GM12878 (cell line): ENCODE measurements around the gene MYRF.

Experiments
- BHLHE40 ChIP-seq, 2 experiments: fragments of 450-650 bp in 1 of 2; IDR thresholded peaks; 2 replicates each; pipeline ENCODE4 v1.6.1; 2011 to 2017; ENCODE audit warnings: low read depth in 2 of 2, borderline replicate concordance in 1 of 2, improper control_type of control experiment in 1 of 2, low read length in 1 of 2, mild to moderate bottlenecking in 1 of 2
- BRCA1 ChIP-seq: IDR thresholded peaks from 2 replicates; pipeline ENCODE4 v1.6.1; 2011; ENCODE audit warnings: low read depth, low read length, improper control_type of control experiment
- EZH2 ChIP-seq: IDR thresholded peaks from 2 replicates; pipeline ENCODE4 v1.6.1; 2012; ENCODE audit warnings: low read depth, mild to moderate bottlenecking, control low read depth, inconsistent platforms, low read length, borderline replicate concordance; ENCODE audit not compliant: control insufficient read depth
- HCFC1 ChIP-seq: fragments of 150-350 bp; IDR thresholded peaks from 2 replicates; pipeline ENCODE4 v1.6.1; 2014; ENCODE audit warnings: low read length
- MEF2A ChIP-seq: IDR thresholded peaks from 2 replicates; pipeline ENCODE4 v1.6.1; 2011; ENCODE audit warnings: low read depth, mild to moderate bottlenecking, low read length, moderate library complexity; ENCODE audit not compliant: insufficient read depth
- NR2C2 ChIP-seq: IDR thresholded peaks from 2 replicates; pipeline ENCODE4 v1.6.1; 2011; ENCODE audit warnings: borderline replicate concordance, low read depth; ENCODE audit not compliant: control insufficient read depth, insufficient read length
- POLR2AphosphoS5 ChIP-seq: IDR thresholded peaks from 2 replicates; pipeline ENCODE4 v1.6.1; 2011; ENCODE audit warnings: mild to moderate bottlenecking, low read length, inconsistent platforms
- RFX5 ChIP-seq: IDR thresholded peaks from 2 replicates; pipeline ENCODE4 v1.6.1; 2011; ENCODE audit warnings: low read depth, low read length, improper control_type of control experiment
- SMARCA5 ChIP-seq: fragments of 450-650 bp; IDR thresholded peaks from 2 replicates; pipeline ENCODE4 v1.6.1; 2017; ENCODE audit warnings: mild to moderate bottlenecking
- SUZ12 ChIP-seq: fragments of 200-600 bp; sonication (generic); IDR thresholded peaks from one replicate; pipeline ENCODE4 v1.6.1; 2018; ENCODE audit warnings: antibody characterized with exemption, mild to moderate bottlenecking; ENCODE audit not compliant: unreplicated experiment
- TAF1 ChIP-seq: IDR thresholded peaks from 2 replicates; pipeline ENCODE4 v1.6.1; 2011; ENCODE audit warnings: mild to moderate bottlenecking, low read depth, low read length, borderline replicate concordance
- YY1 ChIP-seq: IDR thresholded peaks from 2 replicates; pipeline ENCODE4 v1.6.1; 2011; ENCODE audit warnings: low read depth, mild to moderate bottlenecking, low read length
- TF ChIP-seq, protein P1 (sequence below), 3 experiments: IDR thresholded peaks in 2 of 3; conservative IDR thresholded peaks in 1 of 3; 2 replicates each; pipeline ENCODE4 v1.5.1; 2011; ENCODE audit warnings: low read depth in 3 of 3, low read length in 3 of 3, mild to moderate bottlenecking in 3 of 3, control low read depth in 2 of 3, moderate library complexity in 2 of 3, inconsistent platforms in 1 of 3, mixed read lengths in 1 of 3; ENCODE audit not compliant: control insufficient read depth in 2 of 3, insufficient read depth in 1 of 3; ENCODE audit errors: extremely low read depth in 1 of 3
- TF ChIP-seq, protein P2 (sequence below): IDR thresholded peaks from 2 replicates; pipeline ENCODE4 v1.6.1; 2012; ENCODE audit warnings: low read depth, low read length, improper control_type of control experiment

- no peak for TF ChIP-seq HCFC1
- TF ChIP-seq SUZ12: no peak
- TF ChIP-seq, protein P1, sequence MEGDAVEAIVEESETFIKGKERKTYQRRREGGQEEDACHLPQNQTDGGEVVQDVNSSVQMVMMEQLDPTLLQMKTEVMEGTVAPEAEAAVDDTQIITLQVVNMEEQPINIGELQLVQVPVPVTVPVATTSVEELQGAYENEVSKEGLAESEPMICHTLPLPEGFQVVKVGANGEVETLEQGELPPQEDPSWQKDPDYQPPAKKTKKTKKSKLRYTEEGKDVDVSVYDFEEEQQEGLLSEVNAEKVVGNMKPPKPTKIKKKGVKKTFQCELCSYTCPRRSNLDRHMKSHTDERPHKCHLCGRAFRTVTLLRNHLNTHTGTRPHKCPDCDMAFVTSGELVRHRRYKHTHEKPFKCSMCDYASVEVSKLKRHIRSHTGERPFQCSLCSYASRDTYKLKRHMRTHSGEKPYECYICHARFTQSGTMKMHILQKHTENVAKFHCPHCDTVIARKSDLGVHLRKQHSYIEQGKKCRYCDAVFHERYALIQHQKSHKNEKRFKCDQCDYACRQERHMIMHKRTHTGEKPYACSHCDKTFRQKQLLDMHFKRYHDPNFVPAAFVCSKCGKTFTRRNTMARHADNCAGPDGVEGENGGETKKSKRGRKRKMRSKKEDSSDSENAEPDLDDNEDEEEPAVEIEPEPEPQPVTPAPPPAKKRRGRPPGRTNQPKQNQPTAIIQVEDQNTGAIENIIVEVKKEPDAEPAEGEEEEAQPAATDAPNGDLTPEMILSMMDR (IDR thresholded peaks at IDR 0.05 in 2 of 3, conservative IDR thresholded peaks at IDR 0.05 in 1 of 3; ENCODE audit: control insufficient read depth in 2 of 3, extremely low read depth in 1 of 3, insufficient read depth in 1 of 3, low read depth in 3 of 3, low read length in 3 of 3): no peak
- TF ChIP-seq POLR2AphosphoS5: no peak
- TF ChIP-seq MEF2A: no peak
- no peak for TF ChIP-seq YY1
- no peak for TF ChIP-seq EZH2
- TF ChIP-seq BRCA1: no peak
- TF ChIP-seq NR2C2: no peak
- no peak for TF ChIP-seq TAF1
- no peak for TF ChIP-seq RFX5
- TF ChIP-seq, protein P2, sequence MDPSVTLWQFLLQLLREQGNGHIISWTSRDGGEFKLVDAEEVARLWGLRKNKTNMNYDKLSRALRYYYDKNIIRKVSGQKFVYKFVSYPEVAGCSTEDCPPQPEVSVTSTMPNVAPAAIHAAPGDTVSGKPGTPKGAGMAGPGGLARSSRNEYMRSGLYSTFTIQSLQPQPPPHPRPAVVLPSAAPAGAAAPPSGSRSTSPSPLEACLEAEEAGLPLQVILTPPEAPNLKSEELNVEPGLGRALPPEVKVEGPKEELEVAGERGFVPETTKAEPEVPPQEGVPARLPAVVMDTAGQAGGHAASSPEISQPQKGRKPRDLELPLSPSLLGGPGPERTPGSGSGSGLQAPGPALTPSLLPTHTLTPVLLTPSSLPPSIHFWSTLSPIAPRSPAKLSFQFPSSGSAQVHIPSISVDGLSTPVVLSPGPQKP: no peak
- no peak for TF ChIP-seq BHLHE40 (IDR thresholded peaks at IDR 0.05; ENCODE audit: borderline replicate concordance in 1 of 2, low read depth in 2 of 2, low read length in 1 of 2)
- no peak for TF ChIP-seq SMARCA5
Measured at GRCh38 chr11:61731952-61732675, 20.3 kb upstream of the MYRF start.
